SK-N-SH (cell line): Measurements from ENCODE around the gene TCN1.

Source experiments
- EZH2phosphoT487 ChIP-seq: fragments of 200-600 bp; sonication (generic); IDR thresholded peaks from 2 replicates; pipeline ENCODE4 v1.6.1; 2017; ENCODE audit warnings: low read depth, mixed run types, mild to moderate bottlenecking, antibody characterized with exemption, moderate library complexity, borderline replicate concordance
- FOSL2 ChIP-seq: IDR thresholded peaks from 2 replicates; pipeline ENCODE4 v1.4.0; 2012; ENCODE audit warnings: low read depth, mild to moderate bottlenecking, moderate library complexity, borderline replicate concordance
- MEF2A ChIP-seq: IDR thresholded peaks from 2 replicates; pipeline ENCODE4 v1.4.0; 2012; ENCODE audit warnings: low read depth, borderline replicate concordance
- MXI1 ChIP-seq: IDR thresholded peaks from 2 replicates; pipeline ENCODE4 v1.6.1; 2012; ENCODE audit warnings: mild to moderate bottlenecking, low read depth, low read length, improper control_type of control experiment
- POLR2AphosphoS5 ChIP-seq: IDR thresholded peaks from 2 replicates; pipeline ENCODE4 v1.6.1; 2012; ENCODE audit warnings: low read depth, low read length
- TF ChIP-seq, protein P1 (sequence below): fragments of 200-600 bp; sonication (generic); IDR thresholded peaks from 2 replicates; pipeline ENCODE4 v1.6.1; 2017; ENCODE audit warnings: antibody characterized with exemption, mild to moderate bottlenecking, moderate library complexity

- TF ChIP-seq, protein P1, sequence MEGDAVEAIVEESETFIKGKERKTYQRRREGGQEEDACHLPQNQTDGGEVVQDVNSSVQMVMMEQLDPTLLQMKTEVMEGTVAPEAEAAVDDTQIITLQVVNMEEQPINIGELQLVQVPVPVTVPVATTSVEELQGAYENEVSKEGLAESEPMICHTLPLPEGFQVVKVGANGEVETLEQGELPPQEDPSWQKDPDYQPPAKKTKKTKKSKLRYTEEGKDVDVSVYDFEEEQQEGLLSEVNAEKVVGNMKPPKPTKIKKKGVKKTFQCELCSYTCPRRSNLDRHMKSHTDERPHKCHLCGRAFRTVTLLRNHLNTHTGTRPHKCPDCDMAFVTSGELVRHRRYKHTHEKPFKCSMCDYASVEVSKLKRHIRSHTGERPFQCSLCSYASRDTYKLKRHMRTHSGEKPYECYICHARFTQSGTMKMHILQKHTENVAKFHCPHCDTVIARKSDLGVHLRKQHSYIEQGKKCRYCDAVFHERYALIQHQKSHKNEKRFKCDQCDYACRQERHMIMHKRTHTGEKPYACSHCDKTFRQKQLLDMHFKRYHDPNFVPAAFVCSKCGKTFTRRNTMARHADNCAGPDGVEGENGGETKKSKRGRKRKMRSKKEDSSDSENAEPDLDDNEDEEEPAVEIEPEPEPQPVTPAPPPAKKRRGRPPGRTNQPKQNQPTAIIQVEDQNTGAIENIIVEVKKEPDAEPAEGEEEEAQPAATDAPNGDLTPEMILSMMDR = no peak
- TF ChIP-seq FOSL2 = no peak
- no peak for TF ChIP-seq MXI1
- no peak for TF ChIP-seq EZH2phosphoT487
- TF ChIP-seq POLR2AphosphoS5 = no peak
- no peak for TF ChIP-seq MEF2A
Observed at GRCh38 chr11:59891781-59892181, 25.5 kb upstream of the TCN1 start.
